H1 (cell line): ENCODE data around the gene CDYL2. TPM values are rescaled to one million over a fixed set of nuclear protein-coding genes. Genes with fewer than 3 reads are reported as not detected.

Source experiments
- CHD7 ChIP-seq: fragments of 300-600 bp; sonication (generic); IDR thresholded peaks from 2 replicates; pipeline ENCODE4 v1.7.1; 2012; ENCODE audit warnings: low read length, moderate library complexity, mild to moderate bottlenecking, inconsistent platforms; ENCODE audit not compliant: insufficient replicate concordance
- FOSL1 ChIP-seq: IDR thresholded peaks from 2 replicates; pipeline ENCODE4 v1.6.1; 2011; ENCODE audit warnings: mild to moderate bottlenecking, low read depth, low read length, moderate library complexity; ENCODE audit not compliant: insufficient read depth
- SP1 ChIP-seq: IDR thresholded peaks from 2 replicates; pipeline ENCODE4 v1.6.1; 2011; ENCODE audit warnings: low read depth, low read length
- YY1 ChIP-seq: IDR thresholded peaks from 2 replicates; pipeline ENCODE4 v1.6.1; 2011; ENCODE audit warnings: low read depth, mild to moderate bottlenecking, low read length
- polyA plus RNA-seq, 7 experiments: library from polyadenylated mRNA; depleted of rRNA in 3 of 7; stranded (reverse) in 5 of 7; unstranded in 2 of 7; fragments of >200 nt in 5 of 7; fragments of 200-250 nt in 2 of 7; gene quantifications; 1 replicate in 5 of 7; 2 replicates in 1 of 7; 4 replicates in 1 of 7; pipeline versions ENCODE4 v1.2.1 to v1.2.3, GENCODE V29; 2011 to 2013; ENCODE audit warnings: missing spikeins in 2 of 7, mixed read lengths in 2 of 7
- total RNA-seq: library from RNA; stranded (reverse); fragmentation: NEBNext Ultra II Directional; extraction: Animal tissue kit (Norgen Biotek cat#: 25700); gene quantifications from 2 replicates; pipeline ENCODE4 v1.2.1, GENCODE V29; 2021

CDYL2 gene
- total and polyA plus RNA-seq, 2 of the 8 experiments (the other 6 are each of a cell fraction or from before 2014, with no cell fraction given): 0.33 to 5.3 TPM

- TF ChIP-seq CHD7 (no peak), FOSL1 (no peak), SP1 (no peak), YY1 (no peak)
These were observed 137.2 kb downstream of the CDYL2 start (continued) for GRCh38 chr16:80667251-80667560.
